ENCODE measurements around the gene TSPAN14. TPM values are rescaled to one million over a fixed set of nuclear protein-coding genes. Genes with fewer than 3 reads are reported as not detected.
A peak's percentile ranks its signal among the peaks of the same experiment; 100 is the strongest.

The TSPAN14 gene
- total RNA-seq, 2 donors from 2014 or later: 24.2 to 34.7 TPM

DNA sequence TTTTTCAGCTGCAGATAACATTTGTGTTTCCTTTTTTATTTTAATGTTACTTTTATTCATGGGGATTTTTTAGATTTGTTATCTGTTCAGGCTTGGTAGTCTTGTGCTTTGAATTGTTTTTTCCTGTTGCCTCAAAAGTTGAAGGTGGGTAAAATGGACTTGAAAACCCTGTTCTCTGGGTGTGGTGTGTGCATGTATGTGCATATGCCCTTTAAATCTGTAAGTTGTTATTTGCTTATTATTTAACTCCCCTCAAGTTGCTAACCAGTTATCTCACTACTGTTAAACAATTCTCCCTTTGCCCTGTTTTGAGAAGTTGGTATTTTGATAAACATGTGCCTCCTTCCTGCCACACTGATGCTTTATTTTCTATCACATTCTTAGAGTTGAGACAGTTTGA, 30.6 kb downstream of the TSPAN14 start:
- no peak overlapping the region for H3K27ac ChIP-seq
- no peaks in the 10 kb centered on the region for H3K27me3 ChIP-seq
- no peak for DNase-seq (ENCODE audit: low spot score)
- TF ChIP-seq, protein P1, sequence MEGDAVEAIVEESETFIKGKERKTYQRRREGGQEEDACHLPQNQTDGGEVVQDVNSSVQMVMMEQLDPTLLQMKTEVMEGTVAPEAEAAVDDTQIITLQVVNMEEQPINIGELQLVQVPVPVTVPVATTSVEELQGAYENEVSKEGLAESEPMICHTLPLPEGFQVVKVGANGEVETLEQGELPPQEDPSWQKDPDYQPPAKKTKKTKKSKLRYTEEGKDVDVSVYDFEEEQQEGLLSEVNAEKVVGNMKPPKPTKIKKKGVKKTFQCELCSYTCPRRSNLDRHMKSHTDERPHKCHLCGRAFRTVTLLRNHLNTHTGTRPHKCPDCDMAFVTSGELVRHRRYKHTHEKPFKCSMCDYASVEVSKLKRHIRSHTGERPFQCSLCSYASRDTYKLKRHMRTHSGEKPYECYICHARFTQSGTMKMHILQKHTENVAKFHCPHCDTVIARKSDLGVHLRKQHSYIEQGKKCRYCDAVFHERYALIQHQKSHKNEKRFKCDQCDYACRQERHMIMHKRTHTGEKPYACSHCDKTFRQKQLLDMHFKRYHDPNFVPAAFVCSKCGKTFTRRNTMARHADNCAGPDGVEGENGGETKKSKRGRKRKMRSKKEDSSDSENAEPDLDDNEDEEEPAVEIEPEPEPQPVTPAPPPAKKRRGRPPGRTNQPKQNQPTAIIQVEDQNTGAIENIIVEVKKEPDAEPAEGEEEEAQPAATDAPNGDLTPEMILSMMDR (IDR thresholded peaks at IDR 0.05): no peak
- no peak overlapping the region for H3K4me3 ChIP-seq
- no peaks in the 10 kb centered on the region for H3K9me3 ChIP-seq
- H3K36me3 ChIP-seq: peaks cover 5% of the 10 kb centered on the region
- peaks cover 0 to 56% of the 10 kb centered on the region in 2 donors for H3K4me1 ChIP-seq

DNA sequence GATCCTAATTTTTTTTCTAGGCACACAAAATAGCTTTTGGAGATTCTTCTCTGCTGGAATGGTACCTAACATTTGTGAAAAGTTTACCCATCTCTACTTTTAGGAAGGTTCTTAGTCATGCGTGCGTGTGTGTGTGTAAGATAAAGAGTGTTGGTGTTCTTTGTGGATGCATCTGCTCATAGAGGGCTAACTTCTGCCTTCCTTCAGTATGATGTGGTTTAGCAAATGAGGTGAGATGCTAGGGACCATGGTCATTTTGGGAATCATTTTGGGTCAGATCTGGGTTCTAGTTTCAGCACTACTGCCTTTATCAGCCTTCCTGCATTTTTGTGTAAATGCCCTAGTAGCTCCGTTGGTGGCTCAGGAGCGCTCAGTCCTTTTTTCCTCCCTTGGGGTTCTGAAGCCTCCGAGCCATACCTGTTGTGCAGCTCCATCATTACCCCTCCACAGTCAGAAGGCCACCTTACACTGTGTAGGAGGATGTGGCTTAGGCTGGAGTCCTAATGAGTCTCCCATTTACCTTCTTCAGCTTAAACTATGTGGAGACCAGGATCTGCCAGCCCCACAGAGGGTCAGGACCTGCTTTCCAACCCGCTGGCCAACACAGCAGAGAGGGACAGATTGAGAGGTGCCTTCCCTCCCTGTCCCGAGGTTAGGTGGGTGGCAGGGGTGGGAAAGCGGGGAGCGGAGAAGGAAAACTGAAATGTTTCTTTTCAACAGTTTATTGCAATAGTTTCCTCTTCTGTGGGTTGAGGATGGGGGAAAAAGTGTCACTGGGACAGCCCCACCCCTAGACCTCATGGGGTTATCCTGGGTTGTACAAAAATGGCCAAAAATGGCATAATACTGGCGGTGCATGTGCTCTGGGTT, 31.2 kb downstream of the TSPAN14 start:
- TF ChIP-seq, protein P1 (IDR thresholded peaks at IDR 0.05): no peak
- Histone ChIP-seq H3K9me3 (no peaks in the 10 kb centered on the region), H3K27me3 (no peaks in the 10 kb centered on the region), H3K4me3 (no peak overlapping the region), H3K4me1 (peaks cover 0 to 62% of the 10 kb centered on the region in 2 donors), H3K27ac (peak overlapping the region in 1 of 2 donors; percentile 5), H3K36me3 (peaks cover 12% of the 10 kb centered on the region)
- DNase-seq (ENCODE audit: low spot score): no peak

DNA sequence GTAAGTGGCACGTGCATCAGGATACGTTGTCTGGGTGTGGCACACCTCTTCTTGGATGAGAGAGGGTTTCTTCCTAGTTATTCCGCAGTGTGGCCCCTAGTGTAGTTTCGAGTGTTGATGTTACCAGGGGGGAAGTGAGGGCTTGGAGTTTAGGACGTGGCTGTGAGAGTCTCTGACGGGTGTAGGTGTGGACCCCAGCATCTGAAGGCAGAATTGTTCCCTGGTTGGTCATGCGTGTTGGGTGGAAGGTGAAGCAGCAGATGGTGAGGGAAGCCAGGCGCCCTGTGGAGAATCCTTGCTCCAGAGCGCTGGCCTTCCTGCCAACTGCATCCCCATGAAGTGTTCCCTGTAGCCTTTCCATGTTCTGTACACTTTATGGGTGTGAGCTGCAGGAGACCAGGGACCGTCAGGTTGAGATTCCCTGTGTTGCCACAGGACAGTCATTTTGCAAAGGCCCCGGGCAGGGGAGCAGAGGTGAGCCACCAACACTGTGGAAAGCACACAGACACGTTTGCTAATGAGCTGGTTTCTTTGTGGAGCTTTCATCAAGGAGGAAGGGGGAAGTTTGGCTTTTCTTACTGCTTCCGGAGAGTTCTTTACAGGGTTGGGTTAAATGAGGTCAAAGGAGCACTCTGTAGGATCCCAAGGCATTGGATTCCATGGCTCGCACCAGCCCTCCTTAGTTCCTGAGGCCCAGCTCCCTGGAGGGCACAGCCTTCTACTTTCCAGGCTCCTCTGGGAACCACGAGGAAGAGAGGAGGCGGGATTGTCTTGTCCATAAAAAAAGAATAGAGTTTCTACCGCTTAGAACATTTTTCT, 32.0 kb downstream of the TSPAN14 start:
- TF ChIP-seq, protein P1 (IDR thresholded peaks at IDR 0.05): no peak
- H3K4me3 ChIP-seq: no peak overlapping the region
- no peaks in the 10 kb centered on the region for H3K9me3 ChIP-seq
- no peaks in the 10 kb centered on the region for H3K27me3 ChIP-seq
- H3K4me1 ChIP-seq: peaks cover 0 to 65% of the 10 kb centered on the region in 2 donors
- DNase-seq (ENCODE audit: low spot score): no peak
- H3K36me3 ChIP-seq: peaks cover 17% of the 10 kb centered on the region
- H3K27ac ChIP-seq: peak overlapping the region; percentile 1 to 5

- no peak overlapping the region for H3K27ac ChIP-seq
- no peak for DNase-seq (ENCODE audit: low spot score)
- no peaks in the 10 kb centered on the region for H3K27me3 ChIP-seq
- peaks cover 22% of the 10 kb centered on the region for H3K36me3 ChIP-seq
- TF ChIP-seq, protein P1 (IDR thresholded peaks at IDR 0.05): no peak
- H3K4me1 ChIP-seq: peaks cover 0 to 70% of the 10 kb centered on the region in 2 donors
- H3K9me3 ChIP-seq: no peaks in the 10 kb centered on the region
- no peak overlapping the region for H3K4me3 ChIP-seq
Measured at GRCh38 chr10:80486785-80487420, 32.8 kb downstream of the TSPAN14 start.

DNA sequence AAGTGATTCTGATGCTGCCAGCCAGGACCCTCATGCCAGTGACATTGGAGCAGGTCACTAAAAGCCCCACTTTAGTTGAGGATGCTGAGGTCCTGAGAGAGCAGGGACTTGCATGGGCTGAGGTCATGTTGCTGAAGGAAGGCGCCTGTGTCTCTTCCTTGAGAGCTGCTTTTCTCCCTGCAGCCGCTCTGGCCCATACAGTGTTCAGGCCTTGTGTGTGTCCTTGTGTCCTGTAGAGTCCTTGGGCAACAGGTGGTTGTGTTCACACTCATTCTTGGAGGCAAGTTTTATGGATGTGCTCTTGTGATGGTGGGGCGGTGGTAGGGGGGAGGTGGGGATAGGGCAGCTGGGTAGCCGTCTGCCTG, 33.3 kb downstream of the TSPAN14 start:
- no peak overlapping the region for H3K4me3 ChIP-seq
- DNase-seq (ENCODE audit: low spot score): no peak
- H3K4me1 ChIP-seq: peaks cover 0 to 72% of the 10 kb centered on the region in 2 donors
- peaks cover 22% of the 10 kb centered on the region for H3K36me3 ChIP-seq
- TF ChIP-seq, protein P1 (IDR thresholded peaks at IDR 0.05): no peak
- H3K27ac ChIP-seq: no peak overlapping the region
- no peaks in the 10 kb centered on the region for H3K9me3 ChIP-seq
- no peaks in the 10 kb centered on the region for H3K27me3 ChIP-seq
